Right lobe of liver (tissue), 6 donors: ENCODE measurements around the gene ALDH1A3. TPM values are rescaled to one million over a fixed set of nuclear protein-coding genes. Genes with fewer than 3 reads are reported as not detected.

Experiments used
- ATAC-seq, 4 donors: fragments of 200-7000 bp; cut with Tn5 transposase; one replicate each; pipeline ENCODE4 v1.9.1; 2020; ENCODE audit warnings: mild to moderate bottlenecking in 4 of 4, moderate library complexity in 4 of 4
- DNase-seq, 3 donors: peaks; one replicate each; pipeline ENCODE4 v3.0.0-alpha.2; 2020
- H3K27ac ChIP-seq, 3 donors: fragments of 200-600 bp; one replicate each; pipeline ENCODE4 v1.8.0; 2022
- H3K27me3 ChIP-seq, 2 donors: fragments of 200-600 bp; one replicate each; pipeline ENCODE4 v1.8.0; 2022
- H3K36me3 ChIP-seq, 4 donors: fragments of 200-600 bp; sonication (generic) in 1 of 4; one replicate each; pipeline versions ENCODE4 v1.5.1 to v1.8.0; 2017 to 2022; ENCODE audit warnings: control low read depth in 1 of 4
- H3K4me1 ChIP-seq, 4 donors: fragments of 200-600 bp; sonication (generic) in 1 of 4; one replicate each; pipeline versions ENCODE4 v1.5.1 to v1.8.0; 2017 to 2022; ENCODE audit warnings: control low read depth in 1 of 4
- H3K4me3 ChIP-seq, 3 donors: fragments of 200-600 bp; one replicate each; pipeline ENCODE4 v1.8.0; 2022
- H3K9me3 ChIP-seq, 4 donors: fragments of 200-600 bp; sonication (generic) in 1 of 4; one replicate each; pipeline versions ENCODE4 v1.5.1 to v1.8.0; 2017 to 2022; ENCODE audit warnings: control low read depth in 1 of 4
- POLR2A ChIP-seq: fragments of 450-650 bp; IDR thresholded peaks from one replicate; pipeline ENCODE4 v1.6.1; 2017; ENCODE audit warnings: antibody characterized with exemption, mild to moderate bottlenecking
- WGBS: methylation state at CpG from one replicate; pipeline ENCODE4 v1.1.6; 2018; ENCODE audit warnings: low coverage, low lambda C conversion rate; ENCODE audit not compliant: insufficient coverage; ENCODE audit errors: missing lambda C conversion rate; 5-methylcytosine and 5-hydroxymethylcytosine counted together
- intact Hi-C, 2 donors: fragments of 100-400 bp; cut with DNase I; formaldehyde crosslinking; loops; one replicate each; pipeline versions ENCODE4 v1.11.2 to v1.14.1; 2022
- total RNA-seq, 6 experiments: library from RNA; depleted of rRNA in 2 of 6; stranded (reverse); fragments of >200 nt in 2 of 6; fragmentation: NEBNext Ultra II Directional in 3 of 6; extraction: Animal tissue kit (Norgen Biotek cat#: 25700) in 3 of 6; gene quantifications; one replicate each; pipeline versions ENCODE4 v1.1.0 to v1.2.4, GENCODE V29; 2016 to 2023
- TF ChIP-seq, protein P1 (sequence below), 4 donors: fragments of 200-600 bp in 3 of 4; fragments of 450-650 bp in 1 of 4; IDR thresholded peaks; one replicate each; pipeline versions ENCODE4 v1.5.1 to v1.8.0; 2016 to 2022; ENCODE audit warnings: antibody characterized with exemption in 4 of 4, mild to moderate bottlenecking in 2 of 4
- donor health status: DM: no; HTN: yes; CAD: no.
- donor health status: DM: no; HTN: no; CAD: no.
- donor health status: DM: no; HTN: no; CAD: no.
- donor health status: DM: no; HTN: yes; CAD: no.
- donor health status: DM: no; HTN: yes; CAD: no.

Gene ALDH1A3
- total RNA-seq, 6 experiments from 2014 or later = 1.6 to 7.8 (median 4.2) TPM

GRCh38 chr15:100860829-100861510 lies 18.7 kb upstream of the ALDH1A3 start:
- 51% methylated on average over 13 of the region's 14 CpGs for WGBS
- Histone ChIP-seq H3K27ac (no peak overlapping the region), H3K9me3 (no peaks in the 10 kb centered on the region), H3K27me3 (no peaks in the 10 kb centered on the region), H3K36me3 (no peaks in the 10 kb centered on the region), H3K4me3 (no peak overlapping the region), H3K4me1 (no peaks in the 10 kb centered on the region)
- no peak for ATAC-seq
- DNase-seq = no peak
- intact Hi-C loops = no loop called here
- no peak for TF ChIP-seq POLR2A
- TF ChIP-seq, protein P1, sequence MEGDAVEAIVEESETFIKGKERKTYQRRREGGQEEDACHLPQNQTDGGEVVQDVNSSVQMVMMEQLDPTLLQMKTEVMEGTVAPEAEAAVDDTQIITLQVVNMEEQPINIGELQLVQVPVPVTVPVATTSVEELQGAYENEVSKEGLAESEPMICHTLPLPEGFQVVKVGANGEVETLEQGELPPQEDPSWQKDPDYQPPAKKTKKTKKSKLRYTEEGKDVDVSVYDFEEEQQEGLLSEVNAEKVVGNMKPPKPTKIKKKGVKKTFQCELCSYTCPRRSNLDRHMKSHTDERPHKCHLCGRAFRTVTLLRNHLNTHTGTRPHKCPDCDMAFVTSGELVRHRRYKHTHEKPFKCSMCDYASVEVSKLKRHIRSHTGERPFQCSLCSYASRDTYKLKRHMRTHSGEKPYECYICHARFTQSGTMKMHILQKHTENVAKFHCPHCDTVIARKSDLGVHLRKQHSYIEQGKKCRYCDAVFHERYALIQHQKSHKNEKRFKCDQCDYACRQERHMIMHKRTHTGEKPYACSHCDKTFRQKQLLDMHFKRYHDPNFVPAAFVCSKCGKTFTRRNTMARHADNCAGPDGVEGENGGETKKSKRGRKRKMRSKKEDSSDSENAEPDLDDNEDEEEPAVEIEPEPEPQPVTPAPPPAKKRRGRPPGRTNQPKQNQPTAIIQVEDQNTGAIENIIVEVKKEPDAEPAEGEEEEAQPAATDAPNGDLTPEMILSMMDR (IDR thresholded peaks at IDR 0.05) = no peak

DNA sequence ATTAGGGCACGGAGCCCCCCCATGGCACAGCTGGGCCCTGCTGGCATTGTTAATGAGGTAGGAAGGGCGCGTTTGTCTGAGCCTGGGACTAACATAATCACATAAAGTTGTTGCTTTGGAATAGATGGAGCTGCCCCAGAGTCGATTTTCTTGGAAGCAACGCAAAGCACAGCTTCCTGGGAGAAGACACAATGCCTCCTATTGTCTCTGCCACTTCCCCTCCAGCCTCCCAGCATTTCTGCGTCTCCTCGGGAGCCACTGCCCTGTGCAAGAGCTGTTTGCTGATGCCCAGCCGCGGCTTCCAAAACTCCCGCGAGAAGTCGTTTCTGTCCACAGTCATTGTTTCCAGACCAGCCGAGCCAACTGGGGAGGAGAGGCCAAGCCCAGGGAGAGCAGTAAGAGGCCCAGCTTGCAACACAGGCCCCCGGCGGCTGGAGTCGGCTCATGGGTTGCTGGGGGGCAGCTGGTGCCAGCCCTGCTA lies 18.1 kb upstream of the ALDH1A3 start:
- Histone ChIP-seq H3K9me3 (no peaks in the 10 kb centered on the region), H3K4me3 (no peak overlapping the region), H3K36me3 (no peaks in the 10 kb centered on the region), H3K27me3 (no peaks in the 10 kb centered on the region), H3K27ac (no peak overlapping the region), H3K4me1 (no peaks in the 10 kb centered on the region)
- ATAC-seq (no peak), DNase-seq (no peak)
- WGBS = 72% methylated on average over 5 of the region's 16 CpGs
- TF ChIP-seq, protein P1 (IDR thresholded peaks at IDR 0.05) = no peak
- no peak for TF ChIP-seq POLR2A
- intact Hi-C loops = no loop called here

- Histone ChIP-seq H3K4me3 (no peak overlapping the region), H3K4me1 (no peaks in the 10 kb centered on the region), H3K27ac (no peak overlapping the region), H3K36me3 (no peaks in the 10 kb centered on the region), H3K9me3 (no peaks in the 10 kb centered on the region), H3K27me3 (no peaks in the 10 kb centered on the region)
- no peak for TF ChIP-seq POLR2A
- TF ChIP-seq, protein P1 (IDR thresholded peaks at IDR 0.05) = no peak
- DNase-seq (no peak), ATAC-seq (no peak)
- 77% methylated on average over 4 of the region's 6 CpGs for WGBS
- intact Hi-C loops = no loop called here
These were observed 17.5 kb upstream of the ALDH1A3 start for GRCh38 chr15:100862162-100862561.

GRCh38 chr15:100863075-100863795 lies 16.4 kb upstream of the ALDH1A3 start:
- TF ChIP-seq POLR2A = no peak
- TF ChIP-seq, protein P1 (IDR thresholded peaks at IDR 0.05) = no peak
- Histone ChIP-seq H3K4me1 (no peaks in the 10 kb centered on the region), H3K4me3 (no peak overlapping the region), H3K36me3 (no peaks in the 10 kb centered on the region), H3K27ac (no peak overlapping the region), H3K27me3 (no peaks in the 10 kb centered on the region), H3K9me3 (no peaks in the 10 kb centered on the region)
- ATAC-seq (no peak), DNase-seq (no peak)
- WGBS = 58% methylated on average over 5 of the region's 7 CpGs
- intact Hi-C loops = no loop called here
